HTERT RPE-1 (cell line): Measurements from ENCODE around the gene OR4D6.
"Not testable (repeated sequence)": the region's sequence is repeated elsewhere in the genome, so short reads cannot be mapped to it uniquely, and the experiment has no call there.

ENCODE experiments used
- in situ Hi-C: fragments of 300-500 bp; cut with MboI; formaldehyde crosslinking; loops from 4 replicates; pipeline ENCODE4 v1.14.3; 2020; ENCODE audit warnings: low sequenced_read_pairs

Gene OR4D6

GRCh38 chr11:59456661-59457060, at the start of gene OR4D6:
Gene OR4D6 (plus strand): TSS chr11:59456961. CDS start chr11:59456961, 0 bp downstream.
- in situ Hi-C loops: no loop called here

- in situ Hi-C loops: no loop called here
These were observed 43.1 kb upstream of the OR4D6 start for GRCh38 chr11:59413646-59414045.

GRCh38 chr11:59415111-59415510, 41.6 kb upstream of the OR4D6 start:
- in situ Hi-C loops: no loop called here

- in situ Hi-C loops: no loop called here
These were observed 40.1 kb upstream of the OR4D6 start for GRCh38 chr11:59416613-59417012.

- in situ Hi-C loops: no loop called here
These were observed 39.7 kb upstream of the OR4D6 start for GRCh38 chr11:59417023-59417422.

DNA sequence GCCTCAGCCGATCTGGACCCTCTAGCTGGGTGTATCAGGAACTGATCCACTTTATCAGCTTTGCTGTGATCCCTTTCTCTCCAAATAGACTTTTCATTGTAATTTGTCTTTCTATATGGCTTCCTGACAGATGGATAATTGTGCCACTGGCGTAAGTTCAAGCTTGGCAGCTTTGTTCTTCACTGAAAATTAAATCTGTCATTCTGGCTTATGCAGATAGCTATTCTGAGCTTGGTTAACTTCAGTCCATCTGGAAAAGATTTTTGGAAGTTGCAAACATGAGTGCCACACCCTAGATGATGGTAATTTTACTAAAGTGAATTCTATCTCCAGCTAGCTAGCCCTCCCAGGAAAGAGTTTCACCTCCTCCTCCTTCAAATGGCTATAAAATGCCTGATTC, 38.6 kb upstream of the OR4D6 start:
- in situ Hi-C loops: no loop called here

DNA sequence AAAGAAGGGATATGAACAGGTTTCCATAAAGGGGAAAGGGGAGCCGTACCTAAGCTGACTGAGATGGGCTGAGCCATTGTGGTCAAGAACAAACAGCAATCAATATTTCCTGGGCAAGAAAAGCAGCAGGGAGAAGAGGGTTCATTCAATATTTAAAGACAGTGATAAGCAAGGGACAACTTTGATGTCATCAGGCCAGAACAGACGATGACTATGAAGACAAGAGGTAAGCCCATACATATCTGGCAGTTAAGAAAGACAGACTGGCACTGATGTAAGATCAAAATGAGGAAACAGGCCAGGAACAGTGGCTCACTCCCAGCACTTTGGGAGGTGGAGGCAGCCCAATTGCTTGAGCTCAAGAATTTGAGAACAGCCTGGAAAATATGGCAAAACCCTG, 32.9 kb upstream of the OR4D6 start:
- in situ Hi-C loops: no loop called here

DNA sequence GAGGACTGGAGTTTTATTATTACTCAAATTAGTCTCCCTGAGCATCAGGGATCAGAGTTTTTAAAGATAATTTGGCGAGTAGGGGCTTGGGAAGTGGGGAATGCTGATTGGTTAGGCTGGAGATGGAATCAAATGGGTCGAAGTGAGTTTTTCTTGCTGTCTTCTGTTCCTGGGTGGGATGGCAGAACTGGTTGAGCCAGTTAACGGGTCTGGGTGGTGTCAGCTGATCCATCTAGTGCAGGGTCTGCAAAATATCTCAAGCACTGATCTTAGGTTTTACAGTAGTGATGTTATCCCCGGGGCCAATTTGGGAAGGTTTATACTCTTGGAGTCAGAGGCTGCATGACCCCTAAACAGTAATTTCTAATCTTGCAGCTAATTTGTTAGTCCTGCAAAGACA, 31.6 kb upstream of the OR4D6 start:
- in situ Hi-C loops: no loop called here

DNA sequence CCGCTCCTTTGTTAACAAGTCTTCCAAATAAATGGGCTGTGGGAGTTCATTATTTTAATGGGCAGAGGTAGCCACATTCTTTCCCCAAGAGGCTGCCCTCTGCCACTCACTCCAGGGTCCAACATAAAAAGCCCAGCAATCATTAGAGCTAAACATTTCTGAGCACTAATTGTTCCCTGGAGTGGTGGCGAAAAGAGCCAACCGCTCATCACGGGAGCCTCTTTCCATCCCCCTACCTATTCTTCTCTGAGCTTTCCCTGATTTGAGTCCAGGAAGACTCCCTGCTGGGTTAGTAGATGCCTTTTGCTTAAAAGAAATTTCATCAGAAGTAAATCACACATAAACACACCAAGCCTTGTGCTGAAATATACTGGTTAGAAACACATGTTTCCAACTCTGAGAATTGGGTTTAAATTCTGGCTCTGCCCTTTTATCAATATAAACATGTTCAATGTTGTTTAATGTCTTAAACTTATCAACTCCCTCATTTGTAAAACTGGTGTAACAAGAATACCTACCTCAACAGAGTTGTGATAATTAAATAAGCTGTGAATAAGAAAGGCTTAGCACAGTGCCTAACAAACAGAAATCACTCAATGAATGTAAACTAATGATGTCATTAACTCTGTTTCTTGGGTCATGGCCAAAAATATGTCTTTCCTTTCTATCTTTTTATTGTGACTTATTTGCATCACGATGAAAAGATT, 30.2 kb upstream of the OR4D6 start, which contains the start of gene OR5A2:
Gene OR5A2, minus strand, starts transcription at position 53 of the 707 bp plus-strand sequence. CDS start 3,460 bp downstream, outside the sequence.
- in situ Hi-C loops: no loop called here

GRCh38 chr11:59427068-59427382, 29.7 kb upstream of the OR4D6 start:
- in situ Hi-C loops: no loop called here

DNA sequence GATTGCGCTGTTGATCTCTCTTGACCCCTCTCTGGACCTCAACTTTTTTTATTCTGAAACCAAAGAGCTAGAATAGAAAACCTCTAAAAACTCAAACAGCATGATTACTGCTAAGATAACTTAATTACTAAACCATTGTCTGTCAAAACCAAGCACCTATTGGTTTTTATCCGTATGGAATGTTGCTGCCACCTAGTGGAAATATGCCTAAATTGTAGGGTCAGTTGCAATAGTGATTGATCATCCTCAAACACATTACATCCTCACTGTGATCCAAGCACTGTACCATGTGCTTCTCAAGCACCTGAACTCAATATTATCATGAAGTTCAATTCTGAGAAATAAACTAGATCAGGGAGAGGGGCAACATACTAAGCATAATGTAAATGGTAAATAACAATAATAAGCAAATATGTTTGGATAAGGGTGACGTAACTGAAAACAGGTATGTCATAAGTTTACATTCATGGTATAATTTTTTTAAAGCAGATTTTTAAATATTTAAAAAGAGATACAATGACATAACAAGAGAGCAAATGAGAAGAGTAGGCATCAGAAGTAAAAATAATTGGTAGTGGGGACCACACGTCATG, 26.7 kb upstream of the OR4D6 start:
- in situ Hi-C loops: no loop called here

DNA sequence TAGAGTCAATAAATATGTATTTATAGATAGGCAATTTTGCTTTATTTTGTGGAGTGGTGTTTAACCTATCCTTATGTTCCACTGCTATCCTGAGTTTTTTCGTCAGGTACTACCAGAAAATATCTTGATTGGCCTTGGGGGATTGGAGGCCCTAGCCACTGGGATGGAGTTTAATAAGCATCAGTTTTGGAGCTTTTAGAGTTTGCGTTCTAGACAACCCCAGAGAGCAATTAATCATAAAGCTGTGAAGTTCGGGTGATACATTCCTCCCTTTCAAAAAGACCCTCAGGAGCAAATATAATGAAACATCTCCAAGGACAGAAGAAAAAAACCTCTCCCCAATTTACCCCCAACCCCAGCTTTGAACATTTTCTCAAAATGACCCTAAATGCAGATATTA, 20.6 kb upstream of the OR4D6 start, which contains the start of gene OR5A1:
Gene OR5A1, plus strand, starts transcription at position 301 of the 400 bp plus-strand sequence. CDS start 6,700 bp downstream, outside the sequence.
- in situ Hi-C loops: no loop called here

DNA sequence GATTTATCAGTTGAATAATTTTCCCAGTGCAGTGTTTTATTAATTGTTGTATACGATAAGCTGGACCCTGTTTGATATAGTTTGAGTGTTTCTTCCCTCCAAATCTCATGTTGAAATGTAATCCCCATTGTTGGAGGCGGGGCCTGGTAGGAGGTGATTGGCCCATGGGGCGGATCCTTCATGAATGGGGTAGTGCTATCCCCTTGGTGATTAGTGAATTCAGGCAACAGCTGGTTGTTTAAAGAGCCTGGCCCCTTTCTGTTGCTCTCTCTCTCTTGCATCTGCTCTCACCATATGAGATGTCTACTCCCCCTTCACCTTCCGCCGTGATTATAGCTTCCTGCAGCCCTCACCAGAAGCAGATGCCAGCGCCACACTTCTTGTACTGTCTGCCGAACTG, 19.0 kb upstream of the OR4D6 start:
- in situ Hi-C loops: no loop called here

- in situ Hi-C loops: not testable (repeated sequence)
These were observed 11.1 kb upstream of the OR4D6 start for GRCh38 chr11:59445624-59446023.

DNA sequence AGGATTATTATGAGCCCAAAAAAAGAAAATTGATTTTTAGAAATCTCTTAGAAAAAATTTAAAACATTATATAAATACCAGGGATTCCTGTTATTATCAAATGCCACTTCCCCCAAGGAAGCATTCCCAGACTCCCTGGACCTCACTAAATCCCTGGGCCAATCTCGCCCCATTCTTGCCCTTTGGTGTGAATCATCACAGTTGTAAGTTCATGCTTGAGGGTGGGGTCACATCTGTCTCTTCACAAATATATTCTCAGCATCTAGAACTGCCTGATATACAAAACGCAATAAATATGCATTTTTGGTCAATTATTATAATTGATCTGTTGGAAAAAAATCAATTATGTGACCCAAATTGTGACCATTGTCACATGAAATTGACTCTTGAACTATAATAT, 8.3 kb upstream of the OR4D6 start:
- in situ Hi-C loops: no loop called here

DNA sequence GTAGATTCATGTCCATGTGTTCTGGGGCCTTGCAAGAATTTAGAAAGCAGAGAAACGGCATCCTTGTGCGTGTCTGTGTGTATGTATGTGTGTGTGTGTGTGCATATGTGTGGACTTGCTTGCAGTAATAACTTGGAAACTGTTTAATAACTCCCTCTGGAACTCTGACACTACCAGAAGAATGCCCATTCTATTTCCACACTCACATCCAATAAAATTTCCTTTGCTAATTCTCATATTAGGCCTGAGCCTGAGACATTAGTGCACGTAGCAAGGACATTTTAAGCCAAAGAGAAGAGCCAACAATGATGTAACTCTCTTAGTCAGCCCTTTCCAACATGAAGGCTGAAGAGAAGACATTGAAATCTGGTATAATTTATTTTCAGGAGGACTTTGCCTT, 3.2 kb downstream of the OR4D6 start:
- in situ Hi-C loops: no loop called here

DNA sequence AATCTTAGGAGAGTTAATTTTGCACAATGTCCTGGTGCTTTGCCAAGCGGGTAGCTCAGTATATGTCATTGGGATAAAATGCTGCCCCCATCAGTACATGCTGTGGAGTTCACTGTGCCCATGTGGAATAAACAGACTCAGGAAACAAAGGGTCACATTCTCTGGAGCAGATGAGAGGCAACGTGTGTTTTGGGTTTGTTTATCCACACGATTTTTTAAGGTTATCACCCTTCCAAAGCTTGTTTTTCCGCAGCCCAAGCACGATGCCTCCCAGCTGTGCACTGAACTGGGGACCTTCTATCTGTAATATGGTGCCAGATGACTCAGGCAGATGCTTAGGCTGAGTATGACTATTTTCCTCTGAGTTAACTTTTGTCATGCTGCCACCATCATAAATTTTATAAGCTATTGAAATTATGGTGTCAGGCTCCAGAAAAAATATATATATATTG, 6.5 kb downstream of the OR4D6 start:
- in situ Hi-C loops: no loop called here

DNA sequence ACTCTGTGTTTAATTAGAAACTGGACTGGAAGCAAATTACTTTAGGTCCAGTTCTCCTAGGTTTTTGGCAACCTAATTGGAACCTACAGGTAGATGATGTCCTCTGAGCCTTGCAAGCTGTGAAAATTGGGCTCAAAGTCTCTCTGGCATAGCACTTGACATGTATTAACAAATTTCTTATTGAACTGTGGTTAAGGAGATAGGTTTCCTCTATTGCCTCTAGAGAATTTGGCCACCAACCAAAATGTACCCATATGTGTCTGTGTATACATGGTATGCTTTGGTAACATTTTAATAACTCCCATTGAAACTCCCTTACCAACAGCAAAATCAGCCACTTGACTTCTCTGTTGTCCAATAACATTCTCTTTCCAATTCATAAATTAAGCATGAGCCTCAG, 16.3 kb downstream of the OR4D6 start, which contains the start of gene OR4D10:
Gene OR4D10, plus strand, starts transcription at position 301 of the 400 bp plus-strand sequence. CDS start 4,115 bp downstream, outside the sequence.
- in situ Hi-C loops: no loop called here

- in situ Hi-C loops: no loop called here
These were observed 18.4 kb downstream of the OR4D6 start for GRCh38 chr11:59475176-59475575.

- in situ Hi-C loops: no loop called here
These were observed 23.1 kb downstream of the OR4D6 start for GRCh38 chr11:59479906-59480305.

GRCh38 chr11:59480359-59480758, 23.6 kb downstream of the OR4D6 start:
- in situ Hi-C loops: no loop called here

DNA sequence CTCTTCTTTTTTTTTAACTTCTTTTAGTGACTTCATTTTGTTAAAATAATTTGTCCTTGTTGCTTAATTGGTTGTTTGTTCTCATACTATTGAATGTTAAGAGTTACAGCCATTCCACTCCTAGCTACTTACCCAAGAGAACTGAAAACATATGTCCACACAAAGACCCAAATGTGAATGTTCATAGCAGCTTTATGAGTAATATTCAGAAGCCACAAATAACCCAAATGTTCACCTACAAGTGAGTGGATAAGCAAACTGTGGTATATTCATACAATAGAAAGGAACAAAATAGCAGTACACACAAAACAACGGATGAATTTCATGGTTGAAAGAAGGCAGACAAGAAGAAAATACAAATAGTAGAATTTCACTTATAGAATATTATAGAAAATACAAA, 45.2 kb downstream of the OR4D6 start:
- in situ Hi-C loops: no loop called here
